Coronary artery (tissue), 2 donors: ENCODE data around the gene RPL3.
A peak's percentile ranks its signal among the peaks of the same experiment; 100 is the strongest.
"Not testable (repeated sequence)": the region's sequence is repeated elsewhere in the genome, so short reads cannot be mapped to it uniquely, and the experiment has no call there.

Experiments used
- DNase-seq: peaks from one replicate; pipeline ENCODE4 v3.0.0-alpha.2; 2017; ENCODE audit warnings: low spot score
- H3K27ac ChIP-seq, 2 donors: fragments of 200-600 bp; sonication (generic); one replicate each; pipeline ENCODE4 v1.5.1; 2016 to 2019
- H3K4me3 ChIP-seq: fragments of 200-600 bp; sonication (generic); 2 replicates; pipeline ENCODE4 v1.5.1; 2016; ENCODE audit warnings: mild to moderate bottlenecking, moderate library complexity
- TF ChIP-seq, protein P1 (sequence below): fragments of 200-600 bp; sonication (generic); IDR thresholded peaks from one replicate; pipeline ENCODE4 v1.5.1; 2019; ENCODE audit warnings: antibody characterized with exemption

Gene RPL3

DNA sequence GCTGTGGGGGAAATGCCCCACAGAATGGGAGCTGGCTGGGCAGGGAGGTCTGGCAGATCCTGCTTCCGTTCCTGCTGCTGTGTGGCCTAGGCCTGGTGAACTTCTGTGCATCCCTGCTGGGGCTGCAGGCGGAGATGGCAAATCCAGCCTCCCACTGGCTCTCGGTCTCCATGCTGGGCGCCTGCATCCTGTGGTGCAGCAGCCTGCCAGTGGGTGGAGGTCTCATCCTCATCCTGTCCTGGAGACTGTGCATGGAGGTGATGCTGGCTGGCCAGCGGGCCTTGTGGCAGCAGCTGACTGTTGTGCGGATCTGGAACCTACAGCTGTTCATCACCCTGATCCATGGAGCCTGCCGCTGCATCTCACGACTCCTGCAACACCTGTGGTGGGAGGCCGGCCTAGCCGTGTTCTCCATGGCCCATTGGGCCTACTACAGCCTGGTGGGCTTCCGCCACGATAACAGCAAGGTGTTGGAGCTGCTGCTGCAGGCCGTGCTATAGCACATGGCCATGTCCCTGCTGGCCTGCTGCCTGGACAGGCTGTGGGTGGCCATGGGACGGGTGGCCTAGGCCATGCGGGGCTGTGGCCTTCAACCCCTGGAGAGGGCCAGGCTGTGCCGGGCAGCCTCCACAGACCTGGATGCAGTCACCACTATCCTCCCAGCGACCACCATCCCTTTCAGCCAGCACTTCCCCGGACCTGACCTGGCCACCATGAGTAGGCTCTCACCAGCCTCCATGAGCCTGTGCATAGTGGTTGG is 8.8 kb upstream of the RPL3 start:
- Histone ChIP-seq H3K4me3 (no peak overlapping the region), H3K27ac (no peak overlapping the region)
- TF ChIP-seq, protein P1, sequence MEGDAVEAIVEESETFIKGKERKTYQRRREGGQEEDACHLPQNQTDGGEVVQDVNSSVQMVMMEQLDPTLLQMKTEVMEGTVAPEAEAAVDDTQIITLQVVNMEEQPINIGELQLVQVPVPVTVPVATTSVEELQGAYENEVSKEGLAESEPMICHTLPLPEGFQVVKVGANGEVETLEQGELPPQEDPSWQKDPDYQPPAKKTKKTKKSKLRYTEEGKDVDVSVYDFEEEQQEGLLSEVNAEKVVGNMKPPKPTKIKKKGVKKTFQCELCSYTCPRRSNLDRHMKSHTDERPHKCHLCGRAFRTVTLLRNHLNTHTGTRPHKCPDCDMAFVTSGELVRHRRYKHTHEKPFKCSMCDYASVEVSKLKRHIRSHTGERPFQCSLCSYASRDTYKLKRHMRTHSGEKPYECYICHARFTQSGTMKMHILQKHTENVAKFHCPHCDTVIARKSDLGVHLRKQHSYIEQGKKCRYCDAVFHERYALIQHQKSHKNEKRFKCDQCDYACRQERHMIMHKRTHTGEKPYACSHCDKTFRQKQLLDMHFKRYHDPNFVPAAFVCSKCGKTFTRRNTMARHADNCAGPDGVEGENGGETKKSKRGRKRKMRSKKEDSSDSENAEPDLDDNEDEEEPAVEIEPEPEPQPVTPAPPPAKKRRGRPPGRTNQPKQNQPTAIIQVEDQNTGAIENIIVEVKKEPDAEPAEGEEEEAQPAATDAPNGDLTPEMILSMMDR = no peak
- no peak for DNase-seq

DNA sequence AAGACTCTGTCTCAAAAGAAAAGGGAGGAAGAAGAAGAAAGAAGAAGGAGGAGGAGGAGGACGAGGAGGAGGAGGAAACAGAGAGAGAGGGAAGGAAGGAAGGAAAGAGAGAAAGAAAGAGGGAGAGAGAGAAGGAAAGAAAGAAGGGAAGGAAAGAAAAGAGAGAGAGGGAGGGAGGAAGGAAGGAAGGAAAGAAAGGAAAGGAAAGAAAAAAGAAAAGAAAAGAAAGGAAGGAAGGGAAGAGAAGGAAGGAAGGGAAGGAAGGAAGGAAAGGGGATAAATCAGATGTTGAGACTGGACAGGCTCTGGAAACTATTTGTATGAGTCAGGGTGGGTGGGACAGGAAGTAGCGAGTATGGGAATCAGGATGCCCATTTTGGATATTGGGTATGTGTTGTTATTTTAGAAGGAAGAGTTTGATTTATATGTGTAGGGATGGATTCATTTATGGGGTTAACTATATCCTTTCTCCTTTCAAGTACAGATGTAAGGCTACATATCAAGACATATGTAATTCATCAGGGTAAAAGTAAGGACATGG is 6.0 kb upstream of the RPL3 start:
- no peak overlapping the region for H3K27ac ChIP-seq
- no peak overlapping the region for H3K4me3 ChIP-seq
- DNase-seq = no peak
- TF ChIP-seq, protein P1 = no peak

DNA sequence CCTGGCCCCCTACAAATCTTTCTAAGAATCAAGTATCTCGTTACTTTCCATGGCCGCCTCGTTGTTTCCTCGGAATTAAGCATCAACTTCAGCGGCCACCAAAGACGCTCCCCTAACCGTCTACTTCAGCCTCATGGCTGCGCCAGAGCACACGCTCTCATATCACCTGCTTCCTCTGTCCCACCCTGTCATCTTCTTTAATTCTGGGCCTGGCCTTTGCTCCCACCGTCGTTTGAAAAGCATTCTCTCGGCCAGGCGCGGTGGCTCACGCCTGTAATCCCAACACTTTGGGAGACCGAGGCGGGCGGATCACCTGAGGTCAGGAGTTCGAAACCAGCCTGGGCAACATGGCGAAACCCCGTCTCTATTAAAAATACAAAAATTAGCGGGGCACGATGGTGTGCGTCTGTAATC is 1.2 kb upstream of the RPL3 start:
- peak overlapping the region; percentile 80 for H3K4me3 ChIP-seq
- not testable (repeated sequence) for DNase-seq
- H3K27ac ChIP-seq = peak overlapping the region; percentile 96 to 98

DNA sequence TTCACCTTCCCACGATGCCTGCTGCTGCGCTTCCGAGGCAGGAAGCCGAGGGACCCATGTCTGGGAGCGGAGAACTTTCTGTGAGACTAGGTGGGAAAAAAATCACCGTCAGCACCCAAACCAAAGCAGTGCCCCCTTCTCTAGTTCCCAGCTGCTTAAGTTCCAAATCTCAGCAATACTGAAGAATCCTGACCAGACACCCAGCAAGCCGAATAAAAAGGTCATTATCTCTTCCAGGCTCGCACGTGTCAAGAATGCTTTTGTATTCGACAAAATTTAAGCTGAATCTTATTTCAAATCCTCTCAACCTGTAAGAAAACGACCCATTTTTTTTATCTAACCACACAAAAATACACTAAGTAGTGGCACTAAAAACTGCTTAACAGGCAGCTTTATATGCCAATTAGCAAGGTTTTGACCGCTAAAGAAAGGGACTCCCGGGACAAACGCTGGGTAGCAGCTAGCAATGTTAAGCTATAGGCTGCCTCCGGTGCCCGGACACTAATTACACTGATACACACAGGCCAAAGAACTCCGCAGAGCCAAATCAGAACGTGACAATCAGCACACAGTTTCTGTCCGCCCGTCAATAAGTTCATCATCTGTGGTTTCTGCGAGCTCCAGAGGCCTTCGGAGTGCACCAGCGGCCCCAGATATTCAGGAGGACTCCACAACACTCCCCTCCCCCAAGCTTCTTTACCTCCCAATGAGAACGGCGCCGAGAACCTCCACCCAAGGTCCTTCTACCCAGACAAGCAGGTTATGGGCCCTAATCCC is 728 bp downstream of the RPL3 start:
- H3K27ac ChIP-seq = peak overlapping the region; percentile 96 to 98
- DNase-seq = no peak
- peak overlapping the region; percentile 80 for H3K4me3 ChIP-seq
- TF ChIP-seq, protein P1 = no peak

DNA sequence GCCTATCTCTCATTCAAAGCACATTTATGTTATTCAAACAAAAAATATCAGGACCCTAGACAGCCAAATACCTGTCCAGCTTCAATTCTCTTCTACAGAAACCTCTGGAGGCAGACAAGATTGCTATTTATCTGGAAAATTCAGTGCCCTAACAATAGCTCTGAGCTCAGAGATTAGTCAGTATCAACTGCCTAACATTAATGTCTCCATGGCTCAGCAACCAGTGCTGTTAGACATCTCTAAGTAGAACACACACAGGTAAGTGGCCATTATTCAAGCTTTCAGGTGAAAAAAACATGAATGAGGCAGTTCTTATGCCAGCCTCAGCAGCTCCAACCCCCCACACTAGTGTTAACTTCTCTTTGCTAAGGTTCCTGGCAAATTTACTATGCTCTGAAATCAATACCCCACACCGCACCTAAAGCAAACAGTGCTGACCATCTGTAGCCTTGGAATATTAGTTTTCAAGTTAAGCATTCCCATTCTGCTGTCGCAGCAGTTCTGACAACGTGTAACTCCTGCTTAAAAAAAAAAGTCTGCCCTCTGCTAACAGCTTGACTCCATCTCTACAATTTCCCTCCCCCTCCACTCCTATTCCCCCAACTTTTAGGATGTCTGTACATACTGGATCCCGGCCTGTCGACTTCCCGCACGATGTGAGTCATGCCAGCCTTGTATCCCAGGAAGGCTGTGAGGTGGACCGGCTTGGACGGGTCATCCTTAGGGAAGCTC is 1.5 kb downstream of the RPL3 start:
- peak overlapping the region; percentile 96 to 98 for H3K27ac ChIP-seq
- DNase-seq = no peak
- TF ChIP-seq, protein P1 = no peak
- peak overlapping the region; percentile 80 for H3K4me3 ChIP-seq

DNA sequence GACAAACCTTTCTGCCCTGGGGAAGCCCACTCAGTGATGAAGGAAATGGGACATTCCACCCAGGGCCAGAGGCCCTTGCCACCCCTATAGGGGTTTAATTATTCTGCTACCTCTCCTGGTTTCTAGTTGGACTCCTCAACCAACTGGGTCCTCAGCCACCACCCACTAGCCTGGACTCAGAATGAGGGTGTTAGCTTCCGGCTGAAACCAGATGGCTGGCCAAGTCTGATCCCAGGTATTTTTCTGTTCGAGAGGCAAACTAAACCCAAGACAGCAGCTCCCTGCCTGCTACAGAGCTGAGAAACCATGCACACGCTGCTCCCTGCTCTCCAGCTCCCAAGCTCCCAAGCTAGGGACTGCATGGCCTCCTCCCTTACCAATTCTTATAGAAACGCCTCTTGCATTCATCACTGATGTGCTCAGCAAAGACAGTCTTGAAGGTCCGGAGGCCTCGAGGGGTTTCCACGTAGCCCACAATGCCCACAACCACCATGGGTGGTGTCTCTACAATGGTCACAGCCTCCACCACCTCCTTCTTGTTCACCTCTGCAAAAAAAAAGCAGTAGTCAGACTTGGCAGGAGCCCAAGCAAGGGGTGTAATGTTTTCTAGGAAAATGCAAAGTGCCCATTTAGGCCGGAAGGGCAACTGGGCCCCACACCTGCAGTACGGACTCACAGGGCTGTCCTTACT is 2.2 kb downstream of the RPL3 start:
- Histone ChIP-seq H3K27ac (peak overlapping the region in 1 of 2 donors; percentile 52), H3K4me3 (peak overlapping the region; percentile 80)
- DNase-seq = no peak
- TF ChIP-seq, protein P1 = no peak
